Mesothelial cell of epicardium (in vitro differentiated cells): ENCODE measurements around the gene CMTM3. TPM values are rescaled to one million over a fixed set of nuclear protein-coding genes. Genes with fewer than 3 reads are reported as not detected.

Source experiments
- DNase-seq, 2 experiments: peaks; one replicate each; pipeline ENCODE4 v3.0.0; 2021; ENCODE audit warnings: low spot score in 2 of 2; ENCODE audit not compliant: unreplicated experiment in 2 of 2
- H3K27ac Mint-ChIP-seq: 2 replicates; pipeline ENCODE4 v1.8.0; 2021; ENCODE audit warnings: mixed read lengths
- H3K27me3 Mint-ChIP-seq: 2 replicates; pipeline ENCODE4 v1.8.0; 2021; ENCODE audit warnings: low read depth, mixed read lengths
- H3K36me3 Mint-ChIP-seq: 2 replicates; pipeline ENCODE4 v1.8.0; 2021; ENCODE audit warnings: mixed read lengths
- H3K4me1 Mint-ChIP-seq: 2 replicates; pipeline ENCODE4 v1.8.0; 2021; ENCODE audit warnings: mixed read lengths
- H3K4me3 Mint-ChIP-seq: 2 replicates; pipeline ENCODE4 v1.8.0; 2021; ENCODE audit warnings: mild to moderate bottlenecking, moderate library complexity, mixed read lengths
- H3K9me3 Mint-ChIP-seq: 2 replicates; pipeline ENCODE4 v1.8.0; 2021; ENCODE audit warnings: mixed read lengths
- total RNA-seq: library from RNA; stranded (reverse); gene quantifications from 3 replicates; pipeline ENCODE4 v1.2.1, GENCODE V29; 2021
- TF ChIP-seq, protein P1 (sequence below): fragments of 200-600 bp; sonication (generic); IDR thresholded peaks from one replicate; pipeline ENCODE4 v1.5.0; 2021; ENCODE audit warnings: antibody characterized with exemption; ENCODE audit not compliant: unreplicated experiment

Gene CMTM3
- total RNA-seq, 1 donor from 2014 or later = 60.7 TPM

DNA sequence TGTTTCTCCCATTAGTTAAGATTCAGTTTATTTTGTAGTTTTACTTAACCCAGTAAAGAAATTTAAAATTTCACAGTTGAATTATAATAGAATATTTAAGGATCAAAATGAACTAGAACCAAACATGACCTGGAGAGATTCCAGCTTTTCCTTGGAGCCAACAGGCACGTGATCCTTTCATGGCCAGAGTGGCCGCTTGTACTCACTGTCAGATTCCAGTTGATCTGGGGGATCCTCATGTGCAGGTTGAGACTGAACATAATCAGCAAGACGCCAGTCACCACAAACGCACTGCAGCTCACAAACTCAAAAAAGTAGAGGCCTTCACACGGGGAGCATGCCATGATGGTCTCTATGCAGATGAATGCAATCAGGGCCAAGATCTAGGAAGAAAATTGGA lies 31.7 kb downstream of the CMTM3 start:
- Mint-ChIP-seq H3K27me3 (no peaks in the 10 kb centered on the region), H3K9me3 (no peaks in the 10 kb centered on the region), H3K4me1 (peaks cover 12% of the 10 kb centered on the region), H3K27ac (peak overlapping the region; percentile 6), H3K36me3 (peaks cover 14% of the 10 kb centered on the region), H3K4me3 (no peak overlapping the region)
- TF ChIP-seq, protein P1, sequence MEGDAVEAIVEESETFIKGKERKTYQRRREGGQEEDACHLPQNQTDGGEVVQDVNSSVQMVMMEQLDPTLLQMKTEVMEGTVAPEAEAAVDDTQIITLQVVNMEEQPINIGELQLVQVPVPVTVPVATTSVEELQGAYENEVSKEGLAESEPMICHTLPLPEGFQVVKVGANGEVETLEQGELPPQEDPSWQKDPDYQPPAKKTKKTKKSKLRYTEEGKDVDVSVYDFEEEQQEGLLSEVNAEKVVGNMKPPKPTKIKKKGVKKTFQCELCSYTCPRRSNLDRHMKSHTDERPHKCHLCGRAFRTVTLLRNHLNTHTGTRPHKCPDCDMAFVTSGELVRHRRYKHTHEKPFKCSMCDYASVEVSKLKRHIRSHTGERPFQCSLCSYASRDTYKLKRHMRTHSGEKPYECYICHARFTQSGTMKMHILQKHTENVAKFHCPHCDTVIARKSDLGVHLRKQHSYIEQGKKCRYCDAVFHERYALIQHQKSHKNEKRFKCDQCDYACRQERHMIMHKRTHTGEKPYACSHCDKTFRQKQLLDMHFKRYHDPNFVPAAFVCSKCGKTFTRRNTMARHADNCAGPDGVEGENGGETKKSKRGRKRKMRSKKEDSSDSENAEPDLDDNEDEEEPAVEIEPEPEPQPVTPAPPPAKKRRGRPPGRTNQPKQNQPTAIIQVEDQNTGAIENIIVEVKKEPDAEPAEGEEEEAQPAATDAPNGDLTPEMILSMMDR = no peak
- no peak for DNase-seq

DNA sequence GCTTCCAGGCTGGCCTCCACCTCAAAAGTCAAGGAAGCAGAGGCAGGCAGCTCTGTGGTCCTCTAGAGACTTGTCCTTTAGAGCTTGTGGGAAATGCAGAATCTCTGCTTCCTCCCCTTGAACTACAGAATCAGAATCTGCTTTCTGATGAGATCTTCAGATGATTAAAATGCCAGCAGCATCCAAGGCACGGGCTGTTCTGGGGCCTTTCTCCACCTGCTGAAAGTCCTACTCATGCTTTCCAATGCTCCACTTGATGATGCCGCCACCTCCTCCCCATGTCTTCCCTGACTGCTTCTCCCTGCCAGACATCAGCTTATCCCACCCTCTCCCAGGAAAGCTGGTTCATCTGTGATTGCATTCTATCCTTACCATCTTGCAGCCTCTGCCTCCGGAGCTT lies 33.3 kb downstream of the CMTM3 start:
- TF ChIP-seq, protein P1 = no peak
- H3K27me3 Mint-ChIP-seq = no peaks in the 10 kb centered on the region
- H3K27ac Mint-ChIP-seq = no peak overlapping the region

DNA sequence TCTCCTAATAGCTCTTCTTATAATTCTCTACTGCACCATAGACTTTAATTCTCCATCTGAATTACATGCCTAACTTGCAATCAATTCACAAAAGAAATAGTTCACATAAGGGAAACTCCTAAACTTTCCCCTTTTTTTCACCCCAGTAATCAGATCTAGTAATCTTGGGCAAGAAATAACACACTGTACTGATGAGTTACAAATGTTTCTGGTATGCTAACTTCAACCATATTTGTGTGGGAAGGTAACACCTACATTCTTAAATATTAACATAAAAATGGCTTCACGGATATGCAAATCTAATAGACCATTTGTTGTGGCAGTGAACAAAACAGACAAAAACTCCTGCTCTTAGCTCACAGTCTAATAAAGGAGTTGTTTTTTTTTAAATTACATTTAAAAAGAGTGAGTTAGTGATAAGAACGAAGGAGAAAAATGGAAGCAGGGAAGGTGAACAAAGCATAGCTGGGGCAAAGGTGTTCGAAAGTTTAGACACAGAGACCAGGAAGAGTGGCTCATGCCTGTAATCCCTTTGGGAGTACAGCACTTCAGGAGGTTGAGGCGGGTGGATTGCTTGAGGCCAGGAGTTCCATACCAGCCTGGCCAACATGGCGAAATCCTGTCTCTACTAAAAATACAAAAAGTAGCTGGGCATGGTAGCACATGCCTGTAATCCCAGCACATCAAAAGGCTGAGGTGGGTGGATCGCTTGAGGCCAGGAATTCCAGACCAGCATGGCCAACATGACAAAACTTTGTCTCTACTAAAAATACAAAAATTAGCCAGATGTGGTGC lies 34.8 kb downstream of the CMTM3 start:
- DNase-seq = no peak
- H3K27ac Mint-ChIP-seq = peak overlapping the region; percentile 83
- H3K4me3 Mint-ChIP-seq = no peak overlapping the region

More for the DNA sequence above, 33.3 kb downstream of the CMTM3 start:
- H3K36me3 Mint-ChIP-seq = peaks cover 10% of the 10 kb centered on the region
- DNase-seq = no peak
- H3K9me3 Mint-ChIP-seq = no peaks in the 10 kb centered on the region
- peaks cover 12% of the 10 kb centered on the region for H3K4me1 Mint-ChIP-seq
- no peak overlapping the region for H3K4me3 Mint-ChIP-seq

DNA sequence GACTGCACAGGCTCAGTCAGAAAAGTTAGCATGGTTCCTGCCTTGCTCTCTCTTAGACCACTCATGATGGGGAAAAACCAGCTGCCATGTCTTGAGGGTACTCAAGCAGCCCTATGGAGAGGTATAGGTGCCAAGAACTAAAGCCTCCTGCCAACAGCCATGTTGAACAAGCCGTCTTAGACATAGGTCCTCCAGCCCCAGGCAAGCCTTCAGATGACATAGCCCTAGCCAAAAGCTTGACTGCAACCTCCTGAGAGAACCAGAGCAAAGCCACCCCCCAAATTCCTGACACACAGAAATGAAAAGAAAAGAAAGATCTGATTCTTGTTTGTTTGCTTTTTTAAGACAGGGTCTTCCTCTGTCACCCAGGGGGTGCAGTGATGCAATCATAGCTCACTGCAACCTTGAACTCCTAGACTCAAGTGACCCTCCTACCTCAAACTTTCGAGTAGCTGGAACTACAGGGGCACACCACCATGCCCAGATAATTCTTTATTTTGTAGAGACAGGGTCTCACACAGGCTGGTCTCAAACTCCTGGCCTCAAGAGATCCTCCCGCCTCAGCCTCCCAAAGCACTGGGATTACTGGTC lies 36.3 kb downstream of the CMTM3 start:
- no peaks in the 10 kb centered on the region for H3K36me3 Mint-ChIP-seq
- no peaks in the 10 kb centered on the region for H3K9me3 Mint-ChIP-seq
- TF ChIP-seq, protein P1 = no peak
- no peaks in the 10 kb centered on the region for H3K27me3 Mint-ChIP-seq
- peaks cover 12% of the 10 kb centered on the region for H3K4me1 Mint-ChIP-seq
- DNase-seq = no peak
- no peak overlapping the region for H3K27ac Mint-ChIP-seq
- H3K4me3 Mint-ChIP-seq = no peak overlapping the region

More for the DNA sequence above, 34.8 kb downstream of the CMTM3 start:
- Mint-ChIP-seq H3K9me3 (no peaks in the 10 kb centered on the region), H3K27me3 (no peaks in the 10 kb centered on the region), H3K36me3 (peaks cover 3% of the 10 kb centered on the region), H3K4me1 (peaks cover 12% of the 10 kb centered on the region)
- TF ChIP-seq, protein P1 = no peak

DNA sequence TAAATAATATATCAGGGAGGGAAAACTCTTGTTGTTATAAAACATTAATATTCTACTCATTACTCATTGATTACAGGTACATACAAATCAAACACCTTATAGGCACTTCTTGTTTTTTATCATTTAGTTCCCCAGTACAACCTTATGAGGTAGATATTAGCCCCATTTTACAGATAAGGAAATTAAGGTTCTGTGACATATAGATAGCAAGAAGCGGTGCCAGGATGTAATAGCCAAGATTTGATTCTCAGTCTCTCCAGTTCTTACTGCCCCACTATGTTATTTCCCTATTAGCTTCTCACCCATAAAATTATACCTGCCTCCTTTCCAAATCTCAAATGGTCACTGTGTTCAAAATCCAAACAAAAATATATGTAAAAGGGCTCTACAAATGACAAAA lies 36.9 kb downstream of the CMTM3 start:
- DNase-seq = no peak
- Mint-ChIP-seq H3K9me3 (no peaks in the 10 kb centered on the region), H3K4me1 (peaks cover 12% of the 10 kb centered on the region), H3K36me3 (no peaks in the 10 kb centered on the region), H3K27ac (no peak overlapping the region), H3K4me3 (no peak overlapping the region), H3K27me3 (no peaks in the 10 kb centered on the region)
- TF ChIP-seq, protein P1 = no peak
